ENCODE results near the gene ITSN2.
"Not testable (repeated sequence)": the region's sequence is repeated elsewhere in the genome, so short reads cannot be mapped to it uniquely, and the experiment has no call there.

Gene ITSN2

DNA sequence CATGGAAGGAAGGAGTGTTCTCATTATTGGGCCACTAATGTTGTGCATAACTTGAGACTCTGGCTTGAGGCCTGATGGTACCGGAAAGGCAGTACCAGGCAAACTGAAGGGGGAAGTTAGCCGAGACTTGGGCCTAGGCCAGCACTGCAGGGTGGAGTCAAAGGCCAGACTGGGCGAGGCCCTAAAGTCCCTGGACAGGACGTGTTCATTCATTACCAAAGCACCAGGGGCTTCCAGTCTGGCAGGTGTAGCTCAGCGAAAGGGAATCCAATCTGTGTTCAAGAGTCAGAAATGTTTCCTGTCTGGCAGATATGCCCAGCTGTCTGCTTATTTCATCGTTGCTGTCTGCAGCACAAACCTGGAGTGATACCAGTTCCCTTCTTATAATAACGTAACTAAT, 4.7 kb upstream of the ITSN2 start:
- peak in 23 of 56 donors; percentile 1 to 36 (median 7) for DNase-seq

- no peak for DNase-seq
Observed at GRCh38 chr2:24363301-24363700, 3.0 kb upstream of the ITSN2 start.

- DNase-seq: no peak
Observed at GRCh38 chr2:24362253-24362652, 1.9 kb upstream of the ITSN2 start.

- DNase-seq: peak in 1 of 56 donors; percentile 26
Observed at GRCh38 chr2:24360963-24361330, 611 bp upstream of the ITSN2 start.

GRCh38 chr2:24359129-24360049, 947 bp downstream of the ITSN2 start:
- peak in 28 of 56 donors; percentile 2 to 65 (median 35) for DNase-seq

GRCh38 chr2:24357767-24358166, 2.6 kb downstream of the ITSN2 start:
- DNase-seq: not testable (repeated sequence)

- DNase-seq: not testable (repeated sequence)
Observed at GRCh38 chr2:24357115-24357514, 3.2 kb downstream of the ITSN2 start.

DNA sequence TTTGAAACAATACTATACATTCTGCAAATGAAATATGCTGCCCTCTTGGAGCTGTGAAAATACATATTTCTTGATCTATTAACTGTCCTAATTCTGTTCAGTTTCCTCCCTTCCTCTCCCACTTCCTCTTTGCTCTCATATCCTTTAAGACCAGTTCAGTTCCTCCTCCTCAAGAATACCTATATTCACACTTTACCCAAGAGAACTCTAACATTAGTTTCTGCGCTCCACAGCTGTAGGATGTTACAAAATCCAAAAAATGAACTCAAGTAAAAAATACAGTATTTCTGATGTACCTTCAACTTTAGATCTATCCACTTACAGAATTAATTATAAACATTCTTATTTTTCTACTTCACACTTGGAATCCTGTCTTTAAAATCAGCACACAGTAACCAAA, 5.4 kb downstream of the ITSN2 start:
- no peak for DNase-seq

DNA sequence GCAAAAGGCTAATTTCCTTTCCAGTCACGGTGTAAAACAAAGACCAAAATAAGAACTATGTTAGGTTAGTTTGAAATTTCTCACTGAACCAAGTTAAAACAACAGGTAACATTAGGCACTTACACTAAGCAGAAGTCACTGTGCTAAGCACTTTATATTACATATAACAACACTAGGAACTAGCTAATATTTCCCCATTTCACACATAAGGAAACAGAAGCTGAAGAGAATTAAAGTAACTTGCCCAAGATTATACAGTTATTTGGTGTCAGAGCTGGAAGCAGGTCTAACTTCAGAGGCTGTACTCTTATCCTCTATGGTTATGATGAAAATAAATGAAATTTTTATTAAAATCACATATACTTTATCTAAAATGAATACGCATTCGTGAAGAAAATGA, 5.9 kb downstream of the ITSN2 start:
- no peak for DNase-seq

DNA sequence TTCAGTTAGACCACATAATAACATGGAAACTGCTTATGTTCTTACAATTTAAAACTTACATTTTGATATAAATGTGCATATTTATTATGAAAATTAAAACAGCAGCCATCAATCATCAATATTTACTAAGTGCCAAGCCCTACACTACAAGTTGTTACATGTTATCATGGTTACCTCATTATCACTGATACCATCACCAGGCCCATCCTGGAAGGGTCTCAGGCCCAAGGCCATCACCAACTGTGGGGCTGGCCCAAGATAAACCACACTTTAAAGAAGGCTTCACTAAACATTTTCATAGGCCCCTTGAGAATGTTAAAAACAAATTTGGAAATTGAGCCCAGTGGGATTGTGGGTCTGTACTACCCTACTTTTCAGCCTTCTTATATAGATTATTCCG, 6.4 kb downstream of the ITSN2 start:
- DNase-seq: no peak

GRCh38 chr2:24353364-24353763, 7.0 kb downstream of the ITSN2 start:
- DNase-seq: no peak

- no peak for DNase-seq
Observed at GRCh38 chr2:24352664-24353063, 7.7 kb downstream of the ITSN2 start.

- DNase-seq: no peak
Observed at GRCh38 chr2:24351981-24352380, 8.4 kb downstream of the ITSN2 start.

- no peak for DNase-seq
Observed at GRCh38 chr2:24351627-24351938, 8.8 kb downstream of the ITSN2 start.

DNA sequence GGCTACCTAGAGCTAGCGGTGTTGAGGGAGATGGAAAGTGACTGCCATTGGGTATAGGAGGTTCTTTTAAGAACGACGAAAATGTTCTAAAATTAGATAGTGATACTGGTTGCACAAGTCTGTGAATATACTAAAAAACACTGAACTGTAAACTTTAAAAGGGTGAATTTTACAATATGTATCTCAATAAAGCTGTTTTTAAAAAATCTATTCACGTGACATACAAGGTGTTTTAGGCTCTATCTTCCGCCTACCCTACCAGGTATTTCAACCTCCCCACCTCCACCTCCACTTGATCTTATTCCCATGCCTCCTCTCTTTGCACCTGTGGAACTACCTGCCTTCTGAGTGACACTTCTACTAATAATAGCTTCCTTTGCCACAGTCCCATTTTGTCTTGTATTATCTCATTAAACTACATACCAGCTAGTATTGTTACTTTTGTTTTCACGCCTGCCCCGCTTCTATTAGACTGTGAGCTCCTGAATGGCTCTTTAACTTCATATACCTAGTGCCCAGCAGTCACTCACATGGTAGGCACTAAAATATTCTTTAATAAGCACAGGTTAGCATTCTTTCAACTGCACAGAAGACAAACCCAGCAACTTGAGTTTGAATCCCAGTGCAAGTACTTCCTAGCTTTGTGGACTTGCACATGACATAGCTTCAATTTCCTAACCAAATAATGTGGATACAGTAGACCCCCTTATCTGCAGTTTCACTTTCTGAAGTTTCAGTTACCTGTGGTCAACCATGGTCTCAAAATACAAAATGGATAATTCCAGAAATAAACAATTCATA, 9.3 kb downstream of the ITSN2 start:
- DNase-seq: no peak

GRCh38 chr2:24349097-24349496, 11.2 kb downstream of the ITSN2 start:
- no peak for DNase-seq

GRCh38 chr2:24345937-24346336, 14.4 kb downstream of the ITSN2 start:
- DNase-seq: no peak

DNA sequence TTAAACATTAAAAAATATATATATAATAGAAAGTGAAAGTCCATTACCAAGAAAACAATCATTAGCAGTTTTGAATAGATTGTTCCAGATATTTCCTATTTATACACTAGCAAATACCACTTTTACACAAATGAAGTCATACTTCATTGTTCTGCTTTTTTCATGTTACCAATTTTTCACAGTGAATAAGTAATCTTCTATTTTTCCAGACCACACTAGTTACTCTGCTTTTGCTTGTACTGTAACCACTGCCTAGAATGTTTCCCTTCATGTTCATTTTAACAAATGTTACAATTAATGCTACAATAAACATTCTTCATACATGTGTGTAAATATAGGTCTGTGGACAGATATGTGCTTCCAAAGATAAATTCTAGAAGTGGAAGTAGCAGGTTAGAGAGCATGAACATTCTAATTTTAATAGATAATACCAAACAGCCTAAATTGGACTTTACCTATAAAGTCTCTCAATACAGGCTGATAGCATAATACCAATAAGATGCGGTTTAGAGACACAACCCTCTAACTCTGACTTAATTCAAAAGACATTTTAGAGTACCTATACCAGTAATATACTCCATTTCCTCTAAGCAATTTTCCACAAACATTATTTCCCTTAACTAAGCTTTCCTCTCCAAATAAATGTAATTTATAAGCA, 17.0 kb downstream of the ITSN2 start:
- DNase-seq: no peak

DNA sequence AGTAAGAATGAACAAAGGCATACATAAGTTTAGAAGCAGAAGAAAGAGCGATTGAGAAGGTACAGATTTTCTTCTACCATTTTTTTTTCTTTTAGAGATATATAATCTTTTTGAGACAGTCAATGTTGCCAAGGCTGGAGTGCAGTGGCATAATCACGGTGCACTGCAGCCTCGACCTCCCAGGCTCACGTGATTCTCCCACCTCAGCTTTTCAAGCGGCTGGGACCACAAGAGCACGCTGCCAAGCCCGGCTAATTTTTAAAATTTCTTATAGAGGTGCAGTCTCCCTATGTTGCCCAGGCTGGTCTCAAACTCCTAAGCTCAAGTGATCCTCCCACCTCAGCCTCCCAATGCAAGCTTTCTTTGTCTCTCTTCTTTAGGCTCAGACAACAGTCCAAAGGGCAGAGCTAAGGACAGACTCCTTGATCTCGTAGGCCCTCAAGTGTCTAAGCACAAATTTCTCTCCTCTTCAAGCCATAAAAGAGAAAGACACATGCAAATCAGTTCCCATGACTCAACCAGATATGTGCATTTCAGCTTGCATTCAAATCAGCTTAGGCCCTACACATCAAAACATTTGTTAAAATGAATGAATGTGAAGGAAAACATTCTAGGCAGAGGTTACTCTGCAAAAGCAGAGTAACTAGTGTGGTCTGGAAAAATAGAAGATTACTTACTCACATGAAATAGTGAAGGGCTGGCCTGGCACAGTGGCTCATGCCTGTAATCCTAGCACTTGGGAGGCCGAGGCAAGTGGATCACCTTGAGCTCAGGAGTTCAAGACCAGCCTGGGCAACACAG, 18.0 kb downstream of the ITSN2 start:
- no peak for DNase-seq

DNA sequence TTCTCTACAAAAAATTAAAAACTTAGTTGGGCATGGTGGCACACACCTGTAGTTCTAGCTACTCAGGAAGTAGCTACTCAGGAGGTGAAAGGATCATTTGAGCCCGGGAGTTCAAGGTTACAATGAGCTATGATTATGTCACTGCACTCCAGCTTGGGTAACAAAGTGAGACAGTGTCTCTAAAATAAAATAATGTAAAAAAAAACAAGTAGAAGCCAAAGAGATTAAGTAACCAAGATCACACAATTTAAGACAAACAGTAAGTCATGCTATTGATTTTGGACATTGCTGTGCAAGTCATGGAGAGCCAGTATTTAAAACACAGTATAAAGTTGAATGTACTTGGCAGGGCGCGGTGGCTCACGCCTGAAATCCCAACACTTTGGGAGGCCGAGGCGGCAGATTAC, 20.5 kb downstream of the ITSN2 start:
- DNase-seq: no peak

GRCh38 chr2:24339098-24339497, 21.2 kb downstream of the ITSN2 start:
- not testable (repeated sequence) for DNase-seq
